Activated naive CD4-positive, alpha-beta T cell treated with anti-CD3 and anti-CD28 coated beads for 36 hours (primary cell): ENCODE measurements around the gene GRK6. TPM values are rescaled to one million over a fixed set of nuclear protein-coding genes. Genes with fewer than 3 reads are reported as not detected.

ENCODE experiments used
- CTCF ChIA-PET: fragments of 350-600 bp; sonication (Branson Sonifier 250); formaldehyde crosslinking; loops from one replicate; lab custom pipeline; 2021; ENCODE audit warnings: antibody characterized with exemption; lab: Charles Lee
- DNase-seq: peaks from one replicate; pipeline ENCODE4 v3.0.0-alpha.2; 2020
- H3K27ac Mint-ChIP-seq: one replicate; pipeline ENCODE4 v1.8.0; 2021; ENCODE audit warnings: mild to moderate bottlenecking, mixed read lengths
- H3K27me3 Mint-ChIP-seq: one replicate; pipeline ENCODE4 v1.8.0; 2021; ENCODE audit warnings: low read depth, mixed read lengths
- H3K36me3 Mint-ChIP-seq: one replicate; pipeline ENCODE4 v1.8.0; 2021; ENCODE audit warnings: low read depth, mixed read lengths
- H3K4me1 Mint-ChIP-seq: one replicate; pipeline ENCODE4 v1.8.0; 2021; ENCODE audit warnings: low read depth, mixed read lengths
- H3K4me3 Mint-ChIP-seq: one replicate; pipeline ENCODE4 v1.8.0; 2021; ENCODE audit warnings: mild to moderate bottlenecking, moderate library complexity, mixed read lengths
- H3K9me3 Mint-ChIP-seq: one replicate; pipeline ENCODE4 v1.8.0; 2021; ENCODE audit warnings: mixed read lengths
- intact Hi-C: fragments of 100-400 bp; cut with micrococcal nuclease; formaldehyde crosslinking; loops from one replicate; pipeline ENCODE4 v1.15.1; 2023
- total RNA-seq, 2 experiments: library from RNA; stranded (reverse); gene quantifications; one replicate each; pipeline ENCODE4 v1.2.3, GENCODE V29; 2021

GRK6 gene
- total RNA-seq, 2 experiments from 2014 or later, result 117 to 133 TPM

- intact Hi-C loops, result loop anchor here (1.0 kb wide), 6 partner anchors 12 to 288 kb away; partner anchors contain the start of gene GRK6
- peak; percentile 89 for DNase-seq
- no peak overlapping the region for H3K27ac Mint-ChIP-seq
Observed at GRCh38 chr5:177402271-177403043, 24.0 kb upstream of the GRK6 start.

GRCh38 chr5:177403102-177403791 lies 23.2 kb upstream of the GRK6 start:
- CTCF ChIA-PET, result interaction anchor here (0.6 to 9.9 kb wide), 29 partner anchors 11 to 600 kb away, joined by 3 to 161 read pairs (median 14); partner anchors contain the start of genes GRK6, PDLIM7, PRR7 and SLC34A1
- Mint-ChIP-seq H3K4me1 (peaks cover 19% of the 10 kb centered on the region), H3K27me3 (peaks cover 15% of the 10 kb centered on the region), H3K27ac (no peak overlapping the region), H3K9me3 (no peaks in the 10 kb centered on the region), H3K36me3 (no peaks in the 10 kb centered on the region), H3K4me3 (peak overlapping the region; percentile 78)
- DNase-seq, result peak; percentile 77
- intact Hi-C loops, result loop anchor here (1.0 kb wide), 3 partner anchors 23 to 98 kb away; partner anchors contain the start of gene GRK6

More at GRCh38 chr5:177402271-177403043, 24.0 kb upstream of the GRK6 start:
- Mint-ChIP-seq H3K9me3 (no peaks in the 10 kb centered on the region), H3K4me3 (peak overlapping the region; percentile 78), H3K4me1 (peaks cover 19% of the 10 kb centered on the region), H3K27me3 (peaks cover 15% of the 10 kb centered on the region), H3K36me3 (no peaks in the 10 kb centered on the region)
- CTCF ChIA-PET, result interaction anchor here (0.6 to 9.9 kb wide), 28 partner anchors 11 to 288 kb away, joined by 3 to 161 read pairs (median 18); partner anchors contain the start of genes GRK6, PDLIM7, PRR7 and SLC34A1

- H3K27ac Mint-ChIP-seq, result no peak overlapping the region
- intact Hi-C loops, result loop anchor here (1.0 to 2.0 kb wide), 7 partner anchors 22 to 97 kb away; partner anchors contain the start of genes GRK6 and PDLIM7
- no peaks in the 10 kb centered on the region for H3K36me3 Mint-ChIP-seq
- H3K4me3 Mint-ChIP-seq, result peak overlapping the region; percentile 78
- peak; percentile 90 for DNase-seq
- no peaks in the 10 kb centered on the region for H3K9me3 Mint-ChIP-seq
- H3K27me3 Mint-ChIP-seq, result peaks cover 15% of the 10 kb centered on the region
- H3K4me1 Mint-ChIP-seq, result peaks cover 19% of the 10 kb centered on the region
- CTCF ChIA-PET, result interaction anchor here (0.7 to 9.9 kb wide), 33 partner anchors 8 to 112 kb away, joined by 3 to 161 read pairs (median 14); partner anchors contain the start of genes GRK6, PDLIM7, PRR7 and SLC34A1
Observed at GRCh38 chr5:177403792-177404640, 22.5 kb upstream of the GRK6 start.

- peaks cover 19% of the 10 kb centered on the region for H3K4me1 Mint-ChIP-seq
- no peaks in the 10 kb centered on the region for H3K36me3 Mint-ChIP-seq
- no peak overlapping the region for H3K27ac Mint-ChIP-seq
- H3K9me3 Mint-ChIP-seq, result no peaks in the 10 kb centered on the region
- peaks cover 15% of the 10 kb centered on the region for H3K27me3 Mint-ChIP-seq
- intact Hi-C loops, result loop anchor here (1.0 to 2.0 kb wide), 4 partner anchors 25 to 93 kb away; partner anchors contain the start of gene PDLIM7
- H3K4me3 Mint-ChIP-seq, result peak overlapping the region; percentile 78
- CTCF ChIA-PET, result interaction anchor here (0.8 to 9.9 kb wide), 28 partner anchors 8 to 111 kb away, joined by 3 to 161 read pairs (median 18); partner anchors contain the start of genes GRK6, PDLIM7, PRR7 and SLC34A1
- no peak for DNase-seq
Observed at GRCh38 chr5:177404641-177405179, 21.8 kb upstream of the GRK6 start.

GRCh38 chr5:177405312-177405711 lies 21.2 kb upstream of the GRK6 start:
- H3K27me3 Mint-ChIP-seq, result peaks cover 15% of the 10 kb centered on the region
- intact Hi-C loops, result loop anchor here (2.0 kb wide), 1 partner anchor 39 kb away; no protein-coding TSS in a partner anchor
- peaks cover 19% of the 10 kb centered on the region for H3K4me1 Mint-ChIP-seq
- no peak overlapping the region for H3K4me3 Mint-ChIP-seq
- no peaks in the 10 kb centered on the region for H3K36me3 Mint-ChIP-seq
- CTCF ChIA-PET, result interaction anchor here (1.0 to 9.9 kb wide), 16 partner anchors 9 to 104 kb away, joined by 3 to 161 read pairs (median 36); partner anchors contain the start of genes GRK6, PRR7 and SLC34A1
- H3K27ac Mint-ChIP-seq, result no peak overlapping the region
- no peak for DNase-seq
- H3K9me3 Mint-ChIP-seq, result no peaks in the 10 kb centered on the region

DNA sequence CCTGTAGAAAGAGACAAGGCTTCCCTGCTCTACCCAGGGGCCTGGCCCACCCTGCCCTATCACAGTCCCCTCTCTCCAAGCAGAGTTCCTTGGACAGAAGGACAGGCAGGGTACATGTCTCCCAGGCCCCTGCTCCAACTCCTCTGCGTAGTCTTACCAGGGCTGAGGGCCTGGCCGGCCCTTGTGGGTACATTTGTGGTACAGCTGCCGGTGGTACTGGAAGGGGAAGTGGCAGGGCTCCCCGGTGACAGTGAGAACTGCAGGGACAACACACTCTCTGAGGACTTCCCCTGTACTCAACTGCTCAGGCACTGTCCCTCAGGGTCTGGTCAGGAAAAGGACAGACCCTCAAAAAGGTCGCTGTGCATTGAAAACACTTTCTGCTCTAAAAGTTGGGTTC lies 20.7 kb upstream of the GRK6 start:
- no peak overlapping the region for H3K27ac Mint-ChIP-seq
- no peaks in the 10 kb centered on the region for H3K9me3 Mint-ChIP-seq
- peaks cover 15% of the 10 kb centered on the region for H3K27me3 Mint-ChIP-seq
- no peaks in the 10 kb centered on the region for H3K36me3 Mint-ChIP-seq
- CTCF ChIA-PET, result interaction anchor here (3.9 to 9.9 kb wide), 7 partner anchors 9 to 95 kb away, joined by 21 to 161 read pairs (median 44); partner anchors contain the start of genes GRK6 and PRR7
- no peak overlapping the region for H3K4me3 Mint-ChIP-seq
- intact Hi-C loops, result loop anchor here (2.0 kb wide), 1 partner anchor 39 kb away; no protein-coding TSS in a partner anchor
- no peak for DNase-seq
- H3K4me1 Mint-ChIP-seq, result peaks cover 24% of the 10 kb centered on the region

GRCh38 chr5:177409043-177409801 lies 17.3 kb upstream of the GRK6 start, which contains the start of gene F12:
Gene F12 (minus strand): TSS chr5:177409564. CDS start chr5:177409527, 37 bp downstream.
- Mint-ChIP-seq H3K4me3 (no peak within 1 kb of the TSS), H3K36me3 (no peaks in the 10 kb centered on the region), H3K27me3 (no peaks in the 10 kb centered on the region), H3K27ac (no peak within 1 kb of the TSS), H3K9me3 (no peaks in the 10 kb centered on the region), H3K4me1 (peaks cover 25% of the 10 kb centered on the region)
- CTCF ChIA-PET, result interaction anchor here (0.7 to 9.9 kb wide), 5 partner anchors 22 to 48 kb away, joined by 3 to 161 read pairs (median 4); partner anchors contain the start of gene PRR7
- intact Hi-C loops, result no loop called here
- no peak for DNase-seq

DNA sequence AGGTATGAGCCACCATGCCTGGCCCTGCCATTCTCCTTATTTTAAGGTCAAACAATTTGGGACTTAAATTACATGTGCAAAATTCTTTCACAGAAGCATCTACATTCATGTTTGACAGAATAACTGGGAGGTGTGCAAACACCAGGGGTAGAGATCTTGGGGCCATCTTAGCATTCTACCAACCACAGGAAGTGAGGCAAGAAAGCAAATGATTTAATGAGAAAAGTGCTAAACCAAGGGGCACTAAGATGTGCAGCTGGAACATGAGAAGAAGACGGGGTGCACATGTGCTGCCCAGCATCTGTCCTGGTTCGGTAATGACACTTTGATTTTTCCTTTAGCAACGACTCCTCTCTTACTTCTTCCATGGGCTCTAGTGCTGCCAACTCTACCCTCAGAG lies 15.9 kb upstream of the GRK6 start:
- no peaks in the 10 kb centered on the region for H3K36me3 Mint-ChIP-seq
- DNase-seq, result no peak
- H3K4me3 Mint-ChIP-seq, result no peak overlapping the region
- H3K27ac Mint-ChIP-seq, result no peak overlapping the region
- H3K4me1 Mint-ChIP-seq, result peaks cover 31% of the 10 kb centered on the region
- intact Hi-C loops, result no loop called here
- CTCF ChIA-PET, result interaction anchor here (0.9 to 2.1 kb wide), 2 partner anchors 21 to 91 kb away, joined by 4 to 6 read pairs; no protein-coding TSS in a partner anchor
- H3K27me3 Mint-ChIP-seq, result no peaks in the 10 kb centered on the region
- no peaks in the 10 kb centered on the region for H3K9me3 Mint-ChIP-seq

DNA sequence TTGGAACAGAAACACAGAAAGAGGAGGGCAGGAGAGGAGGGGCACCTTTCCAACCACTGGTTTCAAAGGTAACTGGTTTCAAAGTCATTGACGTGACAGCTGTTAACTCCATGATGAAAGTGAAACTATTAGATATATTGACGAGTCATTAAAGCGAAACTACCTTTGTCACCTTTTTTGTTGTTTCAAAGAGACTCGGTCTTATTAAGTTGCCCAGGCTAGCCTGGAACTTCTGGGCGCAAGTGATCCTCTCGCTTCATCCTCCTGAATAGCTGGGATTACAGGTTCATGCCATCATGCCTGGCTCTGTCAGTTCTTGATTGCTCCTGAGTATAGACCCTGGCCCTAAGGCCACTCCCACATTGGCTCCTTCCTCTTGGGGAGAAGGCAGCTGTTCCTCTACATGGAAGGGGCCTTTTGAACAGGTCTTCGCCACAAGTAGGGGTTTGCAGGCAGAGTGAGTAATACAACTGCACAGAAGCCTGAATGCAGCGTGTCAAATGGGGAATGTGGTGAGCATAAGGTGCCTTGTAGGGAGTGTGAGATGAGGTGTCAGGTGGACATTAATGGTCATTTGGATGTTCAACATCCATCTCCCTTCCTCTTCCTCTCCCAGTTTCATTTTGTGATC lies 13.8 kb upstream of the GRK6 start:
- no peaks in the 10 kb centered on the region for H3K27me3 Mint-ChIP-seq
- no peak overlapping the region for H3K27ac Mint-ChIP-seq
- no peak for DNase-seq
- no peaks in the 10 kb centered on the region for H3K36me3 Mint-ChIP-seq
- CTCF ChIA-PET, result interaction anchor here (0.8 to 0.9 kb wide), 2 partner anchors 8 to 23 kb away, joined by 3 to 5 read pairs; no protein-coding TSS in a partner anchor
- H3K4me3 Mint-ChIP-seq, result no peak overlapping the region
- peaks cover 33% of the 10 kb centered on the region for H3K4me1 Mint-ChIP-seq
- no peaks in the 10 kb centered on the region for H3K9me3 Mint-ChIP-seq
- intact Hi-C loops, result no loop called here

GRCh38 chr5:177414481-177414880 lies 12.0 kb upstream of the GRK6 start:
- H3K27ac Mint-ChIP-seq, result no peak overlapping the region
- no peak overlapping the region for H3K4me3 Mint-ChIP-seq
- no peaks in the 10 kb centered on the region for H3K27me3 Mint-ChIP-seq
- CTCF ChIA-PET, result interaction anchor here (0.6 to 3.3 kb wide), 8 partner anchors 10 to 105 kb away, joined by 3 to 22 read pairs (median 3); no protein-coding TSS in a partner anchor
- no peaks in the 10 kb centered on the region for H3K36me3 Mint-ChIP-seq
- peaks cover 33% of the 10 kb centered on the region for H3K4me1 Mint-ChIP-seq
- intact Hi-C loops, result no loop called here
- DNase-seq, result no peak
- no peaks in the 10 kb centered on the region for H3K9me3 Mint-ChIP-seq
